ENCODE data around the gene STX18. TPM values are rescaled to one million over a fixed set of nuclear protein-coding genes. Genes with fewer than 3 reads are reported as not detected.
A peak's percentile ranks its signal among the peaks of the same experiment; 100 is the strongest.

The STX18 gene
- total and polyA plus RNA-seq, 2 of the 13 experiments (the other 11 are each of a cell fraction or from before 2014, with no cell fraction given), result 23.9 to 37.1 TPM

- TF ChIP-seq ZFX (CRISPR knock-in tag; IDR thresholded peaks at IDR 0.05; ENCODE audit: low read depth) (no peak), SUZ12 (IDR thresholded peaks at IDR 0.05; ENCODE audit: low read depth, low read length) (no peak), AKAP8 (CRISPR knock-in tag; IDR thresholded peaks at IDR 0.05) (no peak), CCDC6 (CRISPR knock-in tag; IDR thresholded peaks at IDR 0.05) (0 out of 2 replicates have a peak, but pooled peaks have one; percentile 56), ZNF17 (CRISPR knock-in tag; IDR thresholded peaks at IDR 0.05) (no peak), XRCC5 (optimal IDR thresholded peaks at IDR 0.05; ENCODE audit: low read length) (peak; percentile 48), FUBP1 (CRISPR knock-in tag; IDR thresholded peaks at IDR 0.05; ENCODE audit: borderline replicate concordance) (no peak), FOXK2 (IDR thresholded peaks at IDR 0.05) (no peak), POLR2G (IDR thresholded peaks at IDR 0.05; ENCODE audit: low read depth, low read length) (no peak), LCORL (IDR thresholded peaks at IDR 0.05) (no peak), LCORL (CRISPR knock-in tag; IDR thresholded peaks at IDR 0.05) (no peak), REXO4 (CRISPR knock-in tag; IDR thresholded peaks at IDR 0.05; ENCODE audit: borderline replicate concordance) (no peak), FOXA3 (CRISPR knock-in tag; IDR thresholded peaks at IDR 0.05) (0 out of 2 replicates have a peak, but pooled peaks have one; percentile 6), CBX1 (IDR thresholded peaks at IDR 0.05; ENCODE audit: low read depth) (no peak)
- TF ChIP-seq, protein P1, sequence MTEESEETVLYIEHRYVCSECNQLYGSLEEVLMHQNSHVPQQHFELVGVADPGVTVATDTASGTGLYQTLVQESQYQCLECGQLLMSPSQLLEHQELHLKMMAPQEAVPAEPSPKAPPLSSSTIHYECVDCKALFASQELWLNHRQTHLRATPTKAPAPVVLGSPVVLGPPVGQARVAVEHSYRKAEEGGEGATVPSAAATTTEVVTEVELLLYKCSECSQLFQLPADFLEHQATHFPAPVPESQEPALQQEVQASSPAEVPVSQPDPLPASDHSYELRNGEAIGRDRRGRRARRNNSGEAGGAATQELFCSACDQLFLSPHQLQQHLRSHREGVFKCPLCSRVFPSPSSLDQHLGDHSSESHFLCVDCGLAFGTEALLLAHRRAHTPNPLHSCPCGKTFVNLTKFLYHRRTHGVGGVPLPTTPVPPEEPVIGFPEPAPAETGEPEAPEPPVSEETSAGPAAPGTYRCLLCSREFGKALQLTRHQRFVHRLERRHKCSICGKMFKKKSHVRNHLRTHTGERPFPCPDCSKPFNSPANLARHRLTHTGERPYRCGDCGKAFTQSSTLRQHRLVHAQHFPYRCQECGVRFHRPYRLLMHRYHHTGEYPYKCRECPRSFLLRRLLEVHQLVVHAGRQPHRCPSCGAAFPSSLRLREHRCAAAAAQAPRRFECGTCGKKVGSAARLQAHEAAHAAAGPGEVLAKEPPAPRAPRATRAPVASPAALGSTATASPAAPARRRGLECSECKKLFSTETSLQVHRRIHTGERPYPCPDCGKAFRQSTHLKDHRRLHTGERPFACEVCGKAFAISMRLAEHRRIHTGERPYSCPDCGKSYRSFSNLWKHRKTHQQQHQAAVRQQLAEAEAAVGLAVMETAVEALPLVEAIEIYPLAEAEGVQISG (CRISPR knock-in tag; IDR thresholded peaks at IDR 0.05), result no peak
- TF ChIP-seq, protein P2, sequence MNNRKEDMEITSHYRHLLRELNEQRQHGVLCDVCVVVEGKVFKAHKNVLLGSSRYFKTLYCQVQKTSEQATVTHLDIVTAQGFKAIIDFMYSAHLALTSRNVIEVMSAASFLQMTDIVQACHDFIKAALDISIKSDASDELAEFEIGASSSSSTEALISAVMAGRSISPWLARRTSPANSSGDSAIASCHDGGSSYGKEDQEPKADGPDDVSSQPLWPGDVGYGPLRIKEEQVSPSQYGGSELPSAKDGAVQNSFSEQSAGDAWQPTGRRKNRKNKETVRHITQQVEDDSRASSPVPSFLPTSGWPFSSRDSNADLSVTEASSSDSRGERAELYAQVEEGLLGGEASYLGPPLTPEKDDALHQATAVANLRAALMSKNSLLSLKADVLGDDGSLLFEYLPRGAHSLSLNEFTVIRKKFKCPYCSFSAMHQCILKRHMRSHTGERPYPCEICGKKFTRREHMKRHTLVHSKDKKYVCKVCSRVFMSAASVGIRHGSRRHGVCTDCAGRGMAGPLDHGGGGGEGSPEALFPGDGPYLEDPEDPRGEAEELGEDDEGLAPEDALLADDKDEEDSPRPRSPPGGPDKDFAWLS (CRISPR knock-in tag; IDR thresholded peaks at IDR 0.05; ENCODE audit: borderline replicate concordance), result no peak
- TF ChIP-seq, protein P3, sequence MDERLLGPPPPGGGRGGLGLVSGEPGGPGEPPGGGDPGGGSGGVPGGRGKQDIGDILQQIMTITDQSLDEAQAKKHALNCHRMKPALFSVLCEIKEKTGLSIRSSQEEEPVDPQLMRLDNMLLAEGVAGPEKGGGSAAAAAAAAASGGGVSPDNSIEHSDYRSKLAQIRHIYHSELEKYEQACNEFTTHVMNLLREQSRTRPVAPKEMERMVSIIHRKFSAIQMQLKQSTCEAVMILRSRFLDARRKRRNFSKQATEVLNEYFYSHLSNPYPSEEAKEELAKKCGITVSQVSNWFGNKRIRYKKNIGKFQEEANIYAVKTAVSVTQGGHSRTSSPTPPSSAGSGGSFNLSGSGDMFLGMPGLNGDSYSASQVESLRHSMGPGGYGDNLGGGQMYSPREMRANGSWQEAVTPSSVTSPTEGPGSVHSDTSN (CRISPR knock-in tag; IDR thresholded peaks at IDR 0.05), result no peak
- TF ChIP-seq, protein P4, sequence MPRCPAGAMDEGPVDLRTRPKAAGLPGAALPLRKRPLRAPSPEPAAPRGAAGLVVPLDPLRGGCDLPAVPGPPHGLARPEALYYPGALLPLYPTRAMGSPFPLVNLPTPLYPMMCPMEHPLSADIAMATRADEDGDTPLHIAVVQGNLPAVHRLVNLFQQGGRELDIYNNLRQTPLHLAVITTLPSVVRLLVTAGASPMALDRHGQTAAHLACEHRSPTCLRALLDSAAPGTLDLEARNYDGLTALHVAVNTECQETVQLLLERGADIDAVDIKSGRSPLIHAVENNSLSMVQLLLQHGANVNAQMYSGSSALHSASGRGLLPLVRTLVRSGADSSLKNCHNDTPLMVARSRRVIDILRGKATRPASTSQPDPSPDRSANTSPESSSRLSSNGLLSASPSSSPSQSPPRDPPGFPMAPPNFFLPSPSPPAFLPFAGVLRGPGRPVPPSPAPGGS (CRISPR knock-in tag; IDR thresholded peaks at IDR 0.05), result no peak
- TF ChIP-seq, protein P5, sequence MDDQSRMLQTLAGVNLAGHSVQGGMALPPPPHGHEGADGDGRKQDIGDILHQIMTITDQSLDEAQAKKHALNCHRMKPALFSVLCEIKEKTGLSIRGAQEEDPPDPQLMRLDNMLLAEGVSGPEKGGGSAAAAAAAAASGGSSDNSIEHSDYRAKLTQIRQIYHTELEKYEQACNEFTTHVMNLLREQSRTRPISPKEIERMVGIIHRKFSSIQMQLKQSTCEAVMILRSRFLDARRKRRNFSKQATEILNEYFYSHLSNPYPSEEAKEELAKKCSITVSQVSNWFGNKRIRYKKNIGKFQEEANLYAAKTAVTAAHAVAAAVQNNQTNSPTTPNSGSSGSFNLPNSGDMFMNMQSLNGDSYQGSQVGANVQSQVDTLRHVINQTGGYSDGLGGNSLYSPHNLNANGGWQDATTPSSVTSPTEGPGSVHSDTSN (CRISPR knock-in tag; IDR thresholded peaks at IDR 0.05; ENCODE audit: borderline replicate concordance), result no peak
Observed at GRCh38 chr4:4430492-4431195, 111.2 kb downstream of the STX18 start (continued).

Measured in HepG2 (cell line).